ENCODE measurements around the gene PHLDB2. TPM values are rescaled to one million over a fixed set of nuclear protein-coding genes. Genes with fewer than 3 reads are reported as not detected.

The PHLDB2 gene
- total RNA-seq, 1 experiment from 2014 or later: 13.2 TPM

- Histone ChIP-seq H3K79me1 (ENCODE audit: insufficient read depth, low read depth, low read length, poor library complexity, severe bottlenecking) (no peaks in the 10 kb centered on the region), H3K4ac (ENCODE audit: low read depth, low read length) (no peak overlapping the region), H3K23me2 (ENCODE audit: insufficient read length, low read depth, low read length, poor library complexity, severe bottlenecking) (no peaks in the 10 kb centered on the region), H2BK5ac (ENCODE audit: insufficient read length, low read length) (no peak overlapping the region), H3K9ac (ENCODE audit: extremely low read depth, insufficient read length, low read length) (no peak overlapping the region), H2AFZ (ENCODE audit: low read length) (no peak overlapping the region), H3K4me1 (ENCODE audit: insufficient read depth, low read length) (no peaks in the 10 kb centered on the region), H3K79me2 (ENCODE audit: insufficient read depth, low read length) (no peaks in the 10 kb centered on the region), H3K27ac (ENCODE audit: insufficient read length, low read depth, low read length) (no peak overlapping the region), H3K18ac (ENCODE audit: insufficient read length, low read depth, low read length) (no peak overlapping the region), H3K14ac (ENCODE audit: insufficient read depth, low read length) (no peak overlapping the region), H3K56ac (ENCODE audit: insufficient read length, low read depth, low read length) (no peak overlapping the region), H3K9me3 (ENCODE audit: control insufficient read depth, low read depth, low read length) (no peaks in the 10 kb centered on the region), H2BK15ac (ENCODE audit: low read depth, low read length) (no peak overlapping the region), H2BK120ac (ENCODE audit: low read depth, low read length, poor library complexity, severe bottlenecking) (no peak overlapping the region), H3T11ph (ENCODE audit: low read length) (no peak overlapping the region), H3K23ac (ENCODE audit: insufficient read length, low read depth, low read length) (no peak overlapping the region), H4K20me1 (ENCODE audit: control insufficient read depth, insufficient read depth, insufficient read length) (no peaks in the 10 kb centered on the region), H3K27me3 (ENCODE audit: insufficient read depth, low read length) (no peaks in the 10 kb centered on the region), H4K91ac (ENCODE audit: insufficient read length, low read depth, low read length) (no peak overlapping the region), H2AK5ac (ENCODE audit: insufficient read length, low read length) (no peak overlapping the region), H4K5ac (ENCODE audit: insufficient read length, low read depth, low read length) (no peak overlapping the region), H2BK12ac (ENCODE audit: insufficient read length, low read depth, low read length) (no peak overlapping the region), H2BK20ac (ENCODE audit: low read depth, low read length, poor library complexity, severe bottlenecking) (no peak overlapping the region), H4K8ac (replicated peaks; ENCODE audit: insufficient read length, low read depth, low read length) (no peak overlapping the region), H3K4me2 (ENCODE audit: insufficient read depth, insufficient read length, low read length) (no peak overlapping the region)
- Mint-ChIP-seq H3K27me3 (ENCODE audit: low read depth) (no peaks in the 10 kb centered on the region), H3K27ac (no peak overlapping the region), H3K36me3 (ENCODE audit: insufficient read depth in 1 of 3, low read depth in 3 of 3) (peaks cover 7 to 25% (median 17%) of the 10 kb centered on the region in 3 experiments), H3K9me3 (peaks cover 12 to 18% of the 10 kb centered on the region in 2 experiments), H3K4me1 (no peaks in the 10 kb centered on the region), H3K4me3 (no peak overlapping the region)
- TF ChIP-seq CTCF (conservative IDR thresholded peaks at IDR 0.05): no peak
- WGBS (ENCODE audit: extremely low coverage, insufficient read length, low lambda C conversion rate): no CpG with 5 or more reads among the region's 4 CpGs
- no peak for DNase-seq
Measured at GRCh38 chr3:111902534-111902933, 43.5 kb downstream of the PHLDB2 start.

Data from H9 (cell line).